Fibroblast of villous mesenchyme (primary cell): ENCODE measurements around the gene SOBP. TPM values are rescaled to one million over a fixed set of nuclear protein-coding genes. Genes with fewer than 3 reads are reported as not detected.

Experiments
- DNase-seq: peaks from one replicate; pipeline ENCODE4 v3.0.0-alpha.2; 2010; ENCODE audit warnings: low read depth
- H3K4me3 ChIP-seq: 2 replicates; pipeline ENCODE4 v1.5.1; 2011; ENCODE audit warnings: low read depth, mild to moderate bottlenecking, low read length
- CTCF ChIP-seq: IDR thresholded peaks from 2 replicates; pipeline ENCODE4 v1.5.1; 2012; ENCODE audit warnings: low read depth, mild to moderate bottlenecking, low read length; ENCODE audit not compliant: insufficient read depth
- total RNA-seq: library from RNA; depleted of rRNA; stranded (reverse); fragments of >200 nt; gene quantifications from 2 replicates; pipeline ENCODE4 v1.2.3, GENCODE V29; 2012

The SOBP gene
- total RNA-seq, 1 donor: 1.3 TPM

GRCh38 chr6:107706516-107707115, 216.7 kb downstream of the SOBP start:
- no peak for TF ChIP-seq CTCF
- DNase-seq: no peak
- H3K4me3 ChIP-seq: no peak overlapping the region

- DNase-seq: no peak
- no peak for TF ChIP-seq CTCF
- H3K4me3 ChIP-seq: no peak overlapping the region
Measured at GRCh38 chr6:107707346-107708275, 217.7 kb downstream of the SOBP start.

DNA sequence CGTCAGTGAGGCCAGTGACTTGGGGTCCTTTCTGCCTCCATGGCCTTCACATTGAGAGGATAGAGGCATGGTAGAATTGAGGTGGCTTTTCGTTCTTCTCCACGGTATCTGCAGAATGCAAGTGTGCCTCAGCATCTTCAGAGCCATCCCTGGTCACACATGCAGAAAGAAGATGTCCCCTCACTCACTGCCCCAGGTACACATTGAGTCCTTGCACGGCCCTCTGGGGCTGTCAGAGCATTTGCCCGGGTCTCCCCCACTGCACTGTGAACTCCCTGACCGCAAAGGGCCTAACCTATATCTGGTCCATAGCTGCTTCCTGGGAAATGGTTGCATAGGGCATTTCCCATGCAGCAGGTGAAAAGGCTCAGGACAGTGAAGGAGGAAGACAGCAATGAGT, 218.5 kb downstream of the SOBP start:
- H3K4me3 ChIP-seq: no peak overlapping the region
- no peak for DNase-seq
- no peak for TF ChIP-seq CTCF

DNA sequence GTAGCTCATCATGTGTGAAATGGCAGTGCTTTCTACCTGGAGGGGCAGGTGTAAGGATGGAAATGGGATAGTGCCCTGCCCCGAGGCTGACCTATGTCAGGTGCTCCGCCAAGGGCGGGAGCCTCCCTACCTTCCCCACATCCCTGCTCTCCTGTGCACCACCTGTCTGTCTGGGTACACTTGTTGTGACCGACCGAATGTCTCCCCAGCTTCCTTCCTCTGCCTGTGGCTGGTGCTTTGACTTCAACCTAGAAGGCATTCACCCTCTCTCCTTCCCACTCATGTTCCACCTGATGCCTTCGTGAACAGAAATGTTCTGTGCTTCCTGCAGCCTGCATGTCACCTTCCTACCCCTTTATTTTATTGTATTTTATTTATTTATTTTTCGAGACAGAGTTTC, 219.4 kb downstream of the SOBP start:
- no peak for DNase-seq
- no peak overlapping the region for H3K4me3 ChIP-seq
- no peak for TF ChIP-seq CTCF

Other genes starting within 250 kb of the SOBP start
- 8.4 and 12.5 TPM in 2 replicates for gene PDSS2, start 30.6 kb upstream of the SOBP start, total RNA-seq